ENCODE results near the gene KCNE2.

Gene KCNE2

DNA sequence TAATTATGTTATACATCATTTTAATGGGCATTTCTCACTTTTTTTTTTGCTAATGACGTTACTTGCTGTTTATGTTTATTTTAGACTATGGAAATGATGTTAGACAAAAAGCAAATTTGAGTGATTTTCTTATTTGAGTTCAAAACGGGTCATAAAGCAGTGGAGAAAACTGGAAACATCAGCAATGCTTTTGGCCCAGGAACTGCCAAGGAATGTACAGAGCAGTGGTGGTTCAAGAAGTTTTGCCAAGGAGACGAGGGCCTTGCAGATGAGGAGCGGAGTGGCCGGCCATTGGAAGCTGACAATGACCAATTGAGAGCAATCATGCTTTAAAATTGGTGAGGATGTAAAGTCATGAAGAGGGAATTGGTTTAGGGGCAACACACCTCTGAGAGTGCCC, 32.1 kb upstream of the KCNE2 start:
- Histone ChIP-seq H3K27me3 (ENCODE audit: insufficient read depth, low read length) (no peaks in the 10 kb centered on the region), H3K79me2 (ENCODE audit: control insufficient read depth, insufficient read depth, low read length, poor library complexity) (no peaks in the 10 kb centered on the region), H3K27ac (ENCODE audit: low read depth, low read length) (no peak overlapping the region), H3K14ac (ENCODE audit: low read length) (no peak overlapping the region), H2BK120ac (ENCODE audit: insufficient read depth, low read length, poor library complexity) (no peak overlapping the region), H3K79me1 (ENCODE audit: low read length) (no peaks in the 10 kb centered on the region), H3K23ac (ENCODE audit: low read length) (no peak overlapping the region), H4K91ac (ENCODE audit: low read depth, low read length) (no peak overlapping the region), H3K18ac (ENCODE audit: low read length) (no peak overlapping the region), H2AK5ac (ENCODE audit: low read length) (no peak overlapping the region), H3K4me3 (ENCODE audit: low read depth, low read length) (no peak overlapping the region), H3K9me3 (ENCODE audit: insufficient read depth, low read depth, low read length) (peaks cover 3% of the 10 kb centered on the region), H3K4ac (ENCODE audit: low read depth, low read length) (no peak overlapping the region), H2AFZ (ENCODE audit: insufficient read depth, low read length, poor library complexity) (no peak overlapping the region), H4K12ac (ENCODE audit: low read depth, low read length) (no peak overlapping the region), H3K4me1 (ENCODE audit: control insufficient read depth in 1 of 2, insufficient read depth in 2 of 2, low read length in 2 of 2) (no peaks in the 10 kb centered on the region), H2BK5ac (ENCODE audit: low read depth, low read length, poor library complexity) (no peak overlapping the region), H3K36me3 (ENCODE audit: control insufficient read depth in 1 of 2, insufficient read depth in 2 of 2, low read length in 2 of 2) (no peaks in the 10 kb centered on the region), H4K8ac (ENCODE audit: low read depth, low read length) (no peak overlapping the region), H3K4me2 (ENCODE audit: low read length) (no peak overlapping the region), H3K9ac (ENCODE audit: low read length) (no peak overlapping the region), H2BK12ac (ENCODE audit: low read length) (no peak overlapping the region)
- no peak for DNase-seq
- no CpG with 5 or more reads among the region's 5 CpGs for WGBS (ENCODE audit: extremely low coverage, insufficient coverage, insufficient read length)

DNA sequence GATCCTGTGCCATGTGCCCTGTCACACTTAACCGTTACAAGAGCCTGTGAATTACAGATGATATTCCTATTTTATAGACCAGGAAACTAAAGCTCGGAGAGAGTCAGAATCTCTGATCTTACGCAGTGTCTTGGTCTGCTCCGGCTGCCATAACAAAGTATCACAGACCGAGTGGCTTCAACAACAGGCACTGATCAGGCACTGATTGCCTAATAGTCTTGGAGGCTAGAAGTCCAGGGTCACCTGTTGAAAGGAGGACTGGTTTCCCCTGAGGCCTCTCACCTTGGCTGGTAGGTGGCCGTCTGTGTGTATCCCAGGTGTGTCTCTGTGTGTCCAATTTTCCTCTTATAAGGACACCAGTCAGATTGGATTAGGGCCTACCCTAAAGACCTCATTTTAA, 31.5 kb upstream of the KCNE2 start:
- Histone ChIP-seq H4K91ac (ENCODE audit: low read depth, low read length) (no peak overlapping the region), H2BK12ac (ENCODE audit: low read length) (no peak overlapping the region), H3K4me2 (ENCODE audit: low read length) (no peak overlapping the region), H3K23ac (ENCODE audit: low read length) (no peak overlapping the region), H3K14ac (ENCODE audit: low read length) (no peak overlapping the region), H2AFZ (ENCODE audit: insufficient read depth, low read length, poor library complexity) (no peak overlapping the region), H3K4ac (ENCODE audit: low read depth, low read length) (no peak overlapping the region), H3K79me1 (ENCODE audit: low read length) (no peaks in the 10 kb centered on the region), H3K27ac (ENCODE audit: low read depth, low read length) (no peak overlapping the region), H3K36me3 (ENCODE audit: control insufficient read depth in 1 of 2, insufficient read depth in 2 of 2, low read length in 2 of 2) (no peaks in the 10 kb centered on the region), H3K4me3 (ENCODE audit: low read depth, low read length) (no peak overlapping the region), H3K4me1 (ENCODE audit: control insufficient read depth in 1 of 2, insufficient read depth in 2 of 2, low read length in 2 of 2) (peaks cover 0 to under 1% of the 10 kb centered on the region in 2 experiments), H2BK120ac (ENCODE audit: insufficient read depth, low read length, poor library complexity) (no peak overlapping the region), H3K9ac (ENCODE audit: low read length) (no peak overlapping the region), H3K79me2 (ENCODE audit: control insufficient read depth, insufficient read depth, low read length, poor library complexity) (no peaks in the 10 kb centered on the region), H2AK5ac (ENCODE audit: low read length) (no peak overlapping the region), H3K18ac (ENCODE audit: low read length) (no peak overlapping the region), H2BK5ac (ENCODE audit: low read depth, low read length, poor library complexity) (no peak overlapping the region), H4K8ac (ENCODE audit: low read depth, low read length) (no peak overlapping the region), H3K9me3 (ENCODE audit: insufficient read depth, low read depth, low read length) (peaks cover under 1% of the 10 kb centered on the region), H3K27me3 (ENCODE audit: insufficient read depth, low read length) (no peaks in the 10 kb centered on the region), H4K12ac (ENCODE audit: low read depth, low read length) (no peak overlapping the region)
- WGBS (ENCODE audit: extremely low coverage, insufficient coverage, insufficient read length): no CpG with 5 or more reads among the region's 6 CpGs
- DNase-seq: no peak

DNA sequence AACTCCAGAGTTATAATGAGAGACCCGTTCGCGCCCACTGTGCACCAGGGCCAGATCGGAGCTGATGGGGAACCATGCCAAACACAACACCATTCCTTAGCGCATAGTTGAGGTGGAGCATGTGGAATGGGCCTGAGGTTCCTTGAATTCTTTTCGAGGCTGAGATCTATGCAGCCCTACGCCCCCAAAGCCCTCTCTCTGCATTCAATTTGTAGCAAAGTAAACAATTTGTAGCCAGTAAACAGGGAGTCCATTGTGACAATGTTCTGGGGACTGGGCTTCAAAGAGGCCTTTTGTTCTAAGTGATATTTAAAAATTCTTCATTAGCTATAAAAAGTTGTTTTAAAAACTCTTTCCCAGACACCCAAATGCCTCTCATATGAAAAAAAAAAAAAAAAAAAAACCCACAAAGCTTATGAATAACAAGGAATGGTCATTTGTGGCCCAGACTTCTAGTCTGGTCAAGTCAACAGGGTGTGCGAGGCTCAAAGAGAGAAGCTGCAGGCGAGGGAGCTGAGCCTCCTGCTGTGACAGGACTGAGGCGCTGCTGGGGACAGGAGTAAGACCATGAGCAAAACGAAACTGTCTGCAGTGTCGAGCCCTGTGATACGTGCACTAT, 30.6 kb upstream of the KCNE2 start:
- no peak overlapping the region for H3K4me3 ChIP-seq (ENCODE audit: low read depth, low read length)
- no peak overlapping the region for H3K4me2 ChIP-seq (ENCODE audit: low read length)
- no peak overlapping the region for H2AFZ ChIP-seq (ENCODE audit: insufficient read depth, low read length, poor library complexity)
- no peak overlapping the region for H2BK12ac ChIP-seq (ENCODE audit: low read length)
- WGBS (ENCODE audit: extremely low coverage, insufficient coverage, insufficient read length): no CpG with 5 or more reads among the region's 13 CpGs
- H3K18ac ChIP-seq (ENCODE audit: low read length): no peak overlapping the region
- H3K14ac ChIP-seq (ENCODE audit: low read length): no peak overlapping the region
- no peak overlapping the region for H2AK5ac ChIP-seq (ENCODE audit: low read length)
- peaks cover 0 to 7% of the 10 kb centered on the region in 2 experiments for H3K4me1 ChIP-seq (ENCODE audit: control insufficient read depth in 1 of 2, insufficient read depth in 2 of 2, low read length in 2 of 2)
- no peak overlapping the region for H4K8ac ChIP-seq (ENCODE audit: low read depth, low read length)
- H3K9me3 ChIP-seq (ENCODE audit: insufficient read depth, low read depth, low read length): peaks cover 2% of the 10 kb centered on the region
- no peak overlapping the region for H3K23ac ChIP-seq (ENCODE audit: low read length)
- no peak overlapping the region for H3K27ac ChIP-seq (ENCODE audit: low read depth, low read length)
- H3K79me1 ChIP-seq (ENCODE audit: low read length): no peaks in the 10 kb centered on the region
- no peak for DNase-seq
- no peak overlapping the region for H3K4ac ChIP-seq (ENCODE audit: low read depth, low read length)
- H3K27me3 ChIP-seq (ENCODE audit: insufficient read depth, low read length): no peaks in the 10 kb centered on the region
- H3K9ac ChIP-seq (ENCODE audit: low read length): no peak overlapping the region
- H3K36me3 ChIP-seq (ENCODE audit: control insufficient read depth in 1 of 2, insufficient read depth in 2 of 2, low read length in 2 of 2): no peaks in the 10 kb centered on the region
- no peak overlapping the region for H4K12ac ChIP-seq (ENCODE audit: low read depth, low read length)
- no peak overlapping the region for H4K91ac ChIP-seq (ENCODE audit: low read depth, low read length)
- no peak overlapping the region for H2BK120ac ChIP-seq (ENCODE audit: insufficient read depth, low read length, poor library complexity)
- H3K79me2 ChIP-seq (ENCODE audit: control insufficient read depth, insufficient read depth, low read length, poor library complexity): no peaks in the 10 kb centered on the region
- H2BK5ac ChIP-seq (ENCODE audit: low read depth, low read length, poor library complexity): no peak overlapping the region

DNA sequence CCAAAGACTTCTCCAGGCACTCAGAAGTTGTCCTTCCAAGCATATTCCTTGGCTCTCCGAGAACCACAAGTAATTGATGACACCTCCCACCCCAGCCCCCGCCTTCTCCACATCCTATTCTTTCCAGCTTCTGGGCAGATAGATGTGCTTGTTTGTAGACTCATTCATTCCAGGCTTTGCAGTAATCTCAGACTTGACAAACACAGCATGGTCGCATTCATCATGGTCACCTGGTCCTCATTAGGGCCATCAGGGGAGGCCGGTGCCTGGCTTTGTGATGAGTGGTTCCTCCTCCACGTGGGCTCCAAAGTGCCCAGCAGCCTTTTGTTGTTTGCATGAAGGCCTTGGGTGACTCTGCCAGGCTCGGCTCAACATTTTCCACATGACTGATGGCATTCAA, 28.5 kb upstream of the KCNE2 start:
- Histone ChIP-seq H2AK5ac (ENCODE audit: low read length) (no peak overlapping the region), H3K4me1 (ENCODE audit: control insufficient read depth in 1 of 2, insufficient read depth in 2 of 2, low read length in 2 of 2) (peaks cover 0 to 8% of the 10 kb centered on the region in 2 experiments), H3K9me3 (ENCODE audit: insufficient read depth, low read depth, low read length) (peaks cover 2% of the 10 kb centered on the region), H4K91ac (ENCODE audit: low read depth, low read length) (no peak overlapping the region), H3K4me2 (ENCODE audit: low read length) (no peak overlapping the region), H3K27ac (ENCODE audit: low read depth, low read length) (no peak overlapping the region), H3K14ac (ENCODE audit: low read length) (no peak overlapping the region), H2BK120ac (ENCODE audit: insufficient read depth, low read length, poor library complexity) (no peak overlapping the region), H3K4me3 (ENCODE audit: low read depth, low read length) (no peak overlapping the region), H3K79me2 (ENCODE audit: control insufficient read depth, insufficient read depth, low read length, poor library complexity) (no peaks in the 10 kb centered on the region), H2BK5ac (ENCODE audit: low read depth, low read length, poor library complexity) (no peak overlapping the region), H4K8ac (ENCODE audit: low read depth, low read length) (no peak overlapping the region), H3K9ac (ENCODE audit: low read length) (no peak overlapping the region), H2AFZ (ENCODE audit: insufficient read depth, low read length, poor library complexity) (no peak overlapping the region), H3K23ac (ENCODE audit: low read length) (no peak overlapping the region), H3K79me1 (ENCODE audit: low read length) (no peaks in the 10 kb centered on the region), H3K36me3 (ENCODE audit: control insufficient read depth in 1 of 2, insufficient read depth in 2 of 2, low read length in 2 of 2) (no peaks in the 10 kb centered on the region), H3K27me3 (ENCODE audit: insufficient read depth, low read length) (no peaks in the 10 kb centered on the region), H4K12ac (ENCODE audit: low read depth, low read length) (no peak overlapping the region), H2BK12ac (ENCODE audit: low read length) (no peak overlapping the region), H3K4ac (ENCODE audit: low read depth, low read length) (no peak overlapping the region), H3K18ac (ENCODE audit: low read length) (no peak overlapping the region)
- DNase-seq: no peak
- WGBS (ENCODE audit: extremely low coverage, insufficient coverage, insufficient read length): no CpG with 5 or more reads among the region's 6 CpGs
